Endodermal cell (in vitro differentiated cells): Measurements from ENCODE around the gene ANKRD44. TPM values are rescaled to one million over a fixed set of nuclear protein-coding genes. Genes with fewer than 3 reads are reported as not detected.

Experiments used
- DNase-seq: peaks from one replicate; pipeline ENCODE4 v3.0.0-alpha.2; 2017
- H3K27ac ChIP-seq: 2 replicates; pipeline ENCODE4 v1.5.1; 2013; ENCODE audit warnings: mild to moderate bottlenecking, low read depth, low read length, moderate library complexity
- H3K27me3 ChIP-seq: 2 replicates; pipeline ENCODE4 v1.6.1; 2013; ENCODE audit warnings: mild to moderate bottlenecking, low read length, moderate library complexity; ENCODE audit not compliant: insufficient read depth, control insufficient read depth, poor library complexity, severe bottlenecking
- H3K36me3 ChIP-seq: 2 replicates; pipeline ENCODE4 v1.7.0; 2013; ENCODE audit warnings: mild to moderate bottlenecking, low read length, moderate library complexity; ENCODE audit not compliant: control insufficient read depth, insufficient read depth
- H3K4me1 ChIP-seq: one replicate; pipeline ENCODE4 v1.7.0; 2013; ENCODE audit warnings: low read length; ENCODE audit not compliant: control insufficient read depth, insufficient read depth
- H3K4me3 ChIP-seq: 2 replicates; pipeline ENCODE4 v1.5.1; 2013; ENCODE audit warnings: mild to moderate bottlenecking, low read length, moderate library complexity
- H3K9ac ChIP-seq: 2 replicates; pipeline ENCODE4 v1.6.1; 2013; ENCODE audit warnings: mild to moderate bottlenecking, low read length, moderate library complexity; ENCODE audit not compliant: poor library complexity, severe bottlenecking; ENCODE audit errors: extremely low read depth
- H3K9me3 ChIP-seq: 2 replicates; pipeline ENCODE4 v1.6.1; 2013; ENCODE audit warnings: mild to moderate bottlenecking, low read length, moderate library complexity; ENCODE audit not compliant: control insufficient read depth
- H3K27ac Mint-ChIP-seq: 2 replicates; pipeline ENCODE4 v1.8.0; 2020; ENCODE audit warnings: mixed read lengths
- H3K27me3 Mint-ChIP-seq: 2 replicates; pipeline ENCODE4 v1.8.0; 2021; ENCODE audit warnings: mild to moderate bottlenecking, mixed read lengths; ENCODE audit not compliant: insufficient read depth
- H3K36me3 Mint-ChIP-seq: 2 replicates; pipeline ENCODE4 v1.8.0; 2020; ENCODE audit warnings: low read depth, mixed read lengths
- H3K4me1 Mint-ChIP-seq: 2 replicates; pipeline ENCODE4 v1.8.0; 2020; ENCODE audit warnings: mixed read lengths
- H3K4me3 Mint-ChIP-seq: 2 replicates; pipeline ENCODE4 v1.8.0; 2020; ENCODE audit warnings: mild to moderate bottlenecking, moderate library complexity, mixed read lengths
- H3K9me3 Mint-ChIP-seq: 2 replicates; pipeline ENCODE4 v1.8.0; 2020; ENCODE audit warnings: mild to moderate bottlenecking, mixed read lengths
- WGBS, 2 experiments: methylation state at CpG; one replicate each; pipeline versions ENCODE4 v1.1.5 to v1.1.7; 2013; ENCODE audit warnings: missing lambda C conversion rate in 2 of 2, mixed read lengths in 1 of 2; ENCODE audit not compliant: insufficient coverage in 1 of 2, insufficient read length in 1 of 2; 5-methylcytosine and 5-hydroxymethylcytosine counted together
- total RNA-seq, 2 donors: library from RNA; stranded (reverse); fragmentation: NEBNext Ultra II Directional in 1 of 2; extraction: Animal tissue kit (Norgen Biotek cat#: 25700) in 1 of 2; gene quantifications; 2 replicates in 1 of 2; 3 replicates in 1 of 2; pipeline ENCODE4 v1.2.1, GENCODE V29; 2021
- TF ChIP-seq, protein P1 (sequence below): fragments of 200-600 bp; sonication (generic); conservative IDR thresholded peaks from 2 replicates; pipeline ENCODE4 v1.5.0; 2021; ENCODE audit warnings: antibody characterized with exemption, mild to moderate bottlenecking

ANKRD44 gene
- total RNA-seq, 2 donors from 2014 or later = 6.2 to 10.6 TPM

DNA sequence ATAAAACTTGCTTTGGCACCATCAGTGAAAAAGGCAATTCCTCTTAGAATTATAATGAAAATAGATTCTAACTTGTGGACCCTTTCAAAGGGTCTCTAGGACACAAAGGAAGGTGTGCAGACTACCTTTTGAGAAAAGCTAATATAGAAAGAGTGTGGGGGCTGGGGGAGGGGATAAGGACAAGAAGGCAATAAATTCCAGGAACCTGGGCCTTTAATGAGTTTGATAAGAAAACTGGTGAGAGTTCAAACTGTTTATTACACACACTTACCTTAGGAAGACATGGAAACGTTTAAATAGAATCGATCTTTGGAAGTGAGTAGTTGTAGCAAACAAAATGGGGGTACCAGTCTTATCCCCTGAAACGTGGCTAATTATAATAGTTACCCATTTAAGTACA, 344.5 kb downstream of the ANKRD44 start:
- peaks cover 7% of the 10 kb centered on the region for H3K4me1 ChIP-seq
- Mint-ChIP-seq H3K27ac (no peak overlapping the region), H3K4me1 (peaks cover 26% of the 10 kb centered on the region)

DNA sequence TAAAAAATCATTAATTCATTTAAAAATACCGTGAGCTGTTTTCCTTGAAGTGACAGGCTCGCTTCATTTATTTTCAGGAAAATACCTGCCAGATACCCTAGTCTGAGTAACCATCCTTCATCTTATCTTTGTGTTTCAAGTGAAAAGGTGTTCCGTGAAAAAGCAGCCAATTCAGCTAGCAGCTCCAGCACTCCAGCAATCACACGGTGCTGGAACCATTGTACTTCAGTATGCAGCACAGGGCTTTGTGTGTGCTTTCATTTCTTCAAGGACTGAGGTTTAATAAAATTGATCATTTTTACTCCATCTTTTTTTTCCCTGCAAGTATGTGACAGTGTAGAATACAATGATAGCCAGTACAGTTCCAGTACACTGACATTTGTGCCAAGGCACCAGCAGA, 344.9 kb downstream of the ANKRD44 start:
- TF ChIP-seq, protein P1, sequence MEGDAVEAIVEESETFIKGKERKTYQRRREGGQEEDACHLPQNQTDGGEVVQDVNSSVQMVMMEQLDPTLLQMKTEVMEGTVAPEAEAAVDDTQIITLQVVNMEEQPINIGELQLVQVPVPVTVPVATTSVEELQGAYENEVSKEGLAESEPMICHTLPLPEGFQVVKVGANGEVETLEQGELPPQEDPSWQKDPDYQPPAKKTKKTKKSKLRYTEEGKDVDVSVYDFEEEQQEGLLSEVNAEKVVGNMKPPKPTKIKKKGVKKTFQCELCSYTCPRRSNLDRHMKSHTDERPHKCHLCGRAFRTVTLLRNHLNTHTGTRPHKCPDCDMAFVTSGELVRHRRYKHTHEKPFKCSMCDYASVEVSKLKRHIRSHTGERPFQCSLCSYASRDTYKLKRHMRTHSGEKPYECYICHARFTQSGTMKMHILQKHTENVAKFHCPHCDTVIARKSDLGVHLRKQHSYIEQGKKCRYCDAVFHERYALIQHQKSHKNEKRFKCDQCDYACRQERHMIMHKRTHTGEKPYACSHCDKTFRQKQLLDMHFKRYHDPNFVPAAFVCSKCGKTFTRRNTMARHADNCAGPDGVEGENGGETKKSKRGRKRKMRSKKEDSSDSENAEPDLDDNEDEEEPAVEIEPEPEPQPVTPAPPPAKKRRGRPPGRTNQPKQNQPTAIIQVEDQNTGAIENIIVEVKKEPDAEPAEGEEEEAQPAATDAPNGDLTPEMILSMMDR = no peak
- Histone ChIP-seq H3K27ac (no peak overlapping the region), H3K36me3 (no peaks in the 10 kb centered on the region), H3K9me3 (peaks cover 8% of the 10 kb centered on the region), H3K4me1 (peaks cover 7% of the 10 kb centered on the region), H3K9ac (no peak overlapping the region), H3K27me3 (no peaks in the 10 kb centered on the region), H3K4me3 (no peak overlapping the region)
- peaks cover 27% of the 10 kb centered on the region for H3K4me1 Mint-ChIP-seq
- H3K27me3 Mint-ChIP-seq = no peaks in the 10 kb centered on the region
- no peak for DNase-seq
- 50 to 76% methylated on average over 3 to 4 of the region's 4 CpGs for WGBS, 2 experiments
- H3K4me3 Mint-ChIP-seq = no peak overlapping the region
- H3K36me3 Mint-ChIP-seq = no peaks in the 10 kb centered on the region
- H3K9me3 Mint-ChIP-seq = peaks cover 12% of the 10 kb centered on the region
- H3K27ac Mint-ChIP-seq = no peak overlapping the region

More for the DNA sequence above, 344.5 kb downstream of the ANKRD44 start:
- Histone ChIP-seq H3K9me3 (peaks cover 8% of the 10 kb centered on the region), H3K4me3 (no peak overlapping the region), H3K27ac (no peak overlapping the region), H3K9ac (no peak overlapping the region), H3K36me3 (no peaks in the 10 kb centered on the region), H3K27me3 (no peaks in the 10 kb centered on the region)
- no CpG with 5 or more reads among the region's 3 CpGs for WGBS, 2 experiments
- no peaks in the 10 kb centered on the region for H3K27me3 Mint-ChIP-seq
- TF ChIP-seq, protein P1 = no peak
- DNase-seq = no peak
- H3K9me3 Mint-ChIP-seq = peaks cover 12% of the 10 kb centered on the region
- no peak overlapping the region for H3K4me3 Mint-ChIP-seq
- no peaks in the 10 kb centered on the region for H3K36me3 Mint-ChIP-seq

DNA sequence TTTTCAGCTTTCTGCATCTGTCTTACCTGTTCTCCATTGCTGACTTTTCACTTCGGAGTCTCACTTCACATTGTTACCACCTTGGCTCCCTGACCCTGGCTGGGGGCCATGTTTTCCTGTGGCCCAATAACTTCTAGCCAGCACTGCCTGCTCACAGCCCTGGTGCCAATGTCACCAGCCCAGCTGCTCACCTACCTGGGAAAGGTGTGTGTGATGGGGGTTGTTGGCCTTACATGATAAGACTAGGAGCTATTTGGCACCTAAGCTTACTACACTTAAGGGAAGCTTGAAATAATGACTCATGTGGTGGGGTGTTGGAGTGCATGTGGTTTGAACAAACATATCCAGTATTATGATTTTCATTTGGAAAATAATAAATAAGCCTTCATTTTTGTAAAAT, 346.6 kb downstream of the ANKRD44 start:
- WGBS, 2 experiments = 89 to 100% methylated on average over 1 of the region's 1 CpG
- Histone ChIP-seq H3K27ac (no peak overlapping the region), H3K9me3 (peaks cover 8% of the 10 kb centered on the region), H3K4me3 (no peak overlapping the region), H3K4me1 (peaks cover 7% of the 10 kb centered on the region), H3K27me3 (no peaks in the 10 kb centered on the region), H3K36me3 (no peaks in the 10 kb centered on the region), H3K9ac (no peak overlapping the region)
- DNase-seq = no peak
- TF ChIP-seq, protein P1 = no peak
- Mint-ChIP-seq H3K4me3 (no peak overlapping the region), H3K9me3 (peaks cover 12% of the 10 kb centered on the region), H3K36me3 (no peaks in the 10 kb centered on the region), H3K4me1 (peaks cover 27% of the 10 kb centered on the region), H3K27me3 (no peaks in the 10 kb centered on the region), H3K27ac (no peak overlapping the region)
